Mucosa of rectum (tissue), 2 donors: Measurements from ENCODE around the gene SCN5A.

Experiments used
- H3K27ac ChIP-seq, 2 donors: one replicate each; pipeline ENCODE4 v1.7.0; 2013; ENCODE audit warnings: inconsistent platforms in 2 of 2, low read depth in 2 of 2, low read length in 2 of 2
- H3K27me3 ChIP-seq, 2 donors: one replicate each; pipeline ENCODE4 v1.7.0; 2013; ENCODE audit warnings: low read length in 2 of 2; ENCODE audit not compliant: control insufficient read depth in 2 of 2, insufficient read depth in 2 of 2
- H3K36me3 ChIP-seq, 2 donors: one replicate each; pipeline ENCODE4 v1.7.0; 2013; ENCODE audit warnings: low read length in 2 of 2; ENCODE audit not compliant: control insufficient read depth in 2 of 2, insufficient read depth in 2 of 2
- H3K4me1 ChIP-seq, 2 donors: one replicate each; pipeline ENCODE4 v1.7.0; 2013; ENCODE audit warnings: low read length in 2 of 2, mild to moderate bottlenecking in 1 of 2; ENCODE audit not compliant: control insufficient read depth in 2 of 2, insufficient read depth in 2 of 2
- H3K4me3 ChIP-seq, 2 donors: one replicate each; pipeline ENCODE4 v1.7.0; 2013; ENCODE audit warnings: low read length in 2 of 2
- H3K9ac ChIP-seq, 2 donors: one replicate each; pipeline ENCODE4 v1.7.0; 2013; ENCODE audit warnings: low read length in 2 of 2, low read depth in 1 of 2, mild to moderate bottlenecking in 1 of 2
- H3K9me3 ChIP-seq, 2 donors: one replicate each; pipeline ENCODE4 v1.7.0; 2013; ENCODE audit warnings: low read length in 2 of 2; ENCODE audit not compliant: control insufficient read depth in 2 of 2
- donor health status: healthy.
- donor health status: Normal muscosa, but diverticular disease.

SCN5A gene

GRCh38 chr3:38515367-38515766, 134.1 kb downstream of the SCN5A start:
- no peak overlapping the region for H3K9ac ChIP-seq
- no peak overlapping the region for H3K4me3 ChIP-seq
- no peaks in the 10 kb centered on the region for H3K27me3 ChIP-seq
- H3K4me1 ChIP-seq = no peaks in the 10 kb centered on the region
- no peaks in the 10 kb centered on the region for H3K9me3 ChIP-seq
- no peak overlapping the region for H3K27ac ChIP-seq
- peaks cover 12 to 15% of the 10 kb centered on the region in 2 donors for H3K36me3 ChIP-seq

- H3K9ac ChIP-seq = no peak overlapping the region
- no peaks in the 10 kb centered on the region for H3K9me3 ChIP-seq
- H3K4me1 ChIP-seq = no peaks in the 10 kb centered on the region
- H3K27ac ChIP-seq = no peak overlapping the region
- no peaks in the 10 kb centered on the region for H3K27me3 ChIP-seq
- H3K36me3 ChIP-seq = peaks cover 14 to 17% of the 10 kb centered on the region in 2 donors
- no peak overlapping the region for H3K4me3 ChIP-seq
Measured at GRCh38 chr3:38511546-38511945, 137.9 kb downstream of the SCN5A start.

- Histone ChIP-seq H3K4me3 (no peak overlapping the region), H3K36me3 (peaks cover 14 to 17% of the 10 kb centered on the region in 2 donors), H3K4me1 (no peaks in the 10 kb centered on the region)
Measured at GRCh38 chr3:38510631-38511030, 138.9 kb downstream of the SCN5A start.

GRCh38 chr3:38509732-38510131, 139.8 kb downstream of the SCN5A start:
- Histone ChIP-seq H3K9me3 (no peaks in the 10 kb centered on the region), H3K9ac (no peak overlapping the region), H3K27me3 (no peaks in the 10 kb centered on the region), H3K4me3 (no peak overlapping the region), H3K4me1 (no peaks in the 10 kb centered on the region), H3K27ac (no peak overlapping the region), H3K36me3 (peaks cover 11 to 13% of the 10 kb centered on the region in 2 donors)

More at GRCh38 chr3:38510631-38511030, 138.9 kb downstream of the SCN5A start:
- Histone ChIP-seq H3K27ac (no peak overlapping the region), H3K9me3 (no peaks in the 10 kb centered on the region), H3K9ac (no peak overlapping the region), H3K27me3 (no peaks in the 10 kb centered on the region)

GRCh38 chr3:38507120-38507519, 142.4 kb downstream of the SCN5A start:
- Histone ChIP-seq H3K4me3 (no peak overlapping the region), H3K4me1 (no peaks in the 10 kb centered on the region), H3K36me3 (peaks cover 8 to 11% of the 10 kb centered on the region in 2 donors), H3K27ac (no peak overlapping the region), H3K27me3 (no peaks in the 10 kb centered on the region), H3K9me3 (no peaks in the 10 kb centered on the region), H3K9ac (no peak overlapping the region)

- H3K4me1 ChIP-seq = peaks cover 4 to 6% of the 10 kb centered on the region in 2 donors
- no peak overlapping the region for H3K4me3 ChIP-seq
- H3K27me3 ChIP-seq = no peaks in the 10 kb centered on the region
- H3K27ac ChIP-seq = no peak overlapping the region
- no peak overlapping the region for H3K9ac ChIP-seq
- no peaks in the 10 kb centered on the region for H3K9me3 ChIP-seq
- H3K36me3 ChIP-seq = peaks cover 3 to 9% of the 10 kb centered on the region in 2 donors
Measured at GRCh38 chr3:38500688-38501417, 148.6 kb downstream of the SCN5A start.
